Activated T-helper 1 cell treated with anti-CD3 and anti-CD28 coated beads, Interleukin-2, amount 50 U/mL, for 16 hours (primary cell): ENCODE measurements around the gene CTU1.

Source experiments
- DNase-seq, 2 donors: peaks; one replicate each; pipeline ENCODE4 v3.0.0-alpha.2; 2020; ENCODE audit warnings: low read depth in 1 of 2, low spot score in 1 of 2

CTU1 gene

DNA sequence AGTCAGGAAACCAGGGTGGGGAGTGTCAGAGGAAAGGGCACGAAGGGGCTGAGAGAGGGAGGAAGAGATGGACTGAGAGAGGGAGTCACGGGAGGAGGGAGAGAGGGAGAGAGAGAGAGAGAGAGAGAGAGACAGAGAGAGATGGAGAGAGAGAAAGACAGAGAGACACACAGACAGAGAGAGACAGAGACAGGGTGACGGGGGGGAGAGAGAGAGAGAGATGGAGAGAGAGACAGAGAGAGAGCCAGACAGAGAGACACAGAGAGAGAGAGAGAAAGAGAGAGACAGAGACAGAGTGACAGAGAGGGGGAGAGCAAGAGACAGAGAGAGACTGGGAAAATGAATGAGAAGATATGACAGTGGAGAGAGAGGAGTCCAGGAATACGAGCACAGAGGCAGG is 25.0 kb downstream of the CTU1 start:
- DNase-seq = no peak

GRCh38 chr19:51082611-51083010 is 25.6 kb downstream of the CTU1 start, which contains the start of gene KLK14:
TSS of gene KLK14 (minus strand) at chr19:51082887. CDS start at chr19:51082614, 273 bp downstream.
- DNase-seq = no peak

GRCh38 chr19:51081476-51081875 is 26.7 kb downstream of the CTU1 start:
- DNase-seq = no peak

DNA sequence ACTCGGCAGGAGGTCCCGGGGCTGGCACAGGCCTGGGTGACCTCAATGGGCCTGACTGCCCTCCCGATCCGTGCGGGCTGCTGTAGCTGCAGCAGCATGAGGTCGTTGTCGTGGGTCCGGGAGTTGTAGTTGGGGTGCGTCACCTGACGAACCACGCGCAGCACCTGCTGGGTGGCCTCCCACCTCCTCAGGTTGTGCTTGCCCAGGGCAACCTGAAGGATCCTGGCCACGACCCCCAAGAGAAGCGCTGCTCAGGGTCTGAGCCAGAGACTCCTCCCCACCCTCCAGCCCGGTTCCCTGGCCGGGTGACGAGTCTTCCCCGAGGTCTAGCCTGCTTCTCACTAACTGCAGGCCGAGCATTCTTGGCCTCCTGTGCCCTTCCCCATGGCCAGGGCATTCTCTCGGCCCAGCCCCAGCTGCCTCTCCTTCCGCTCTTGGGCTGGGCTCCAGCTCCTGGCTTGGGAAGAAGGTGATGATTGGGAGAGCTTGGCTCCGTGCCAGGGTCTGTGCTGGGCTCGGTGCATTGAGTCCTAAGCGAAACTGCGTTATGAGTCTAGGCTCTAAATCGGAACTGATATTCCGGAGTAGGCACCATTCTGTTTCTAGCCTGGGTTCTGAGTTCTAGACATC is 28.6 kb downstream of the CTU1 start:
- DNase-seq = no peak

- DNase-seq = no peak
These were observed 29.5 kb downstream of the CTU1 start for GRCh38 chr19:51078731-51079130.

DNA sequence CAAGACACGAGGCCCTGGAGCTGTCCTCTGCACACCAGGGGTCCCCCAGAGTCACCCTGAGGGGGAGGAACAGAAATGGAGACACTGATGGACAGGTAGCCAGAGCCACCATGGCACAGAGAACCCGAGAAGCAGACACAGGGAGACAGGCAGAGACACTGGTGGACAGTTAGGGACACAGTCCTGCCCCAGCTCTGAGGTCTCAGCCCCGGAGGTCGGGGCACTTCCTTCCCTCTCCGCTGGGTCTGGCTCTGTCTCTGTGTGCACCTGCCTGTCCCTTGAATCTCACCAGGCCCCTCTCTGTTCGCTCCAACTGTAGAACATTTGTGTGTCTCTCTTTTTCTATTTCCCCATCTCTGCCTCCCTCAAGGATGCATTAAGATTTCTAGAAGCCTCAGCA is 30.1 kb downstream of the CTU1 start:
- DNase-seq = no peak

- no peak for DNase-seq
These were observed 31.5 kb downstream of the CTU1 start for GRCh38 chr19:51076631-51077213.

GRCh38 chr19:51075998-51076397 is 32.2 kb downstream of the CTU1 start:
- no peak for DNase-seq

- DNase-seq = no peak
These were observed 37.2 kb downstream of the CTU1 start for GRCh38 chr19:51071095-51071405.

- no peak for DNase-seq
These were observed 37.7 kb downstream of the CTU1 start for GRCh38 chr19:51070334-51071094.

- no peak for DNase-seq
These were observed 41.6 kb downstream of the CTU1 start for GRCh38 chr19:51066393-51067186.

DNA sequence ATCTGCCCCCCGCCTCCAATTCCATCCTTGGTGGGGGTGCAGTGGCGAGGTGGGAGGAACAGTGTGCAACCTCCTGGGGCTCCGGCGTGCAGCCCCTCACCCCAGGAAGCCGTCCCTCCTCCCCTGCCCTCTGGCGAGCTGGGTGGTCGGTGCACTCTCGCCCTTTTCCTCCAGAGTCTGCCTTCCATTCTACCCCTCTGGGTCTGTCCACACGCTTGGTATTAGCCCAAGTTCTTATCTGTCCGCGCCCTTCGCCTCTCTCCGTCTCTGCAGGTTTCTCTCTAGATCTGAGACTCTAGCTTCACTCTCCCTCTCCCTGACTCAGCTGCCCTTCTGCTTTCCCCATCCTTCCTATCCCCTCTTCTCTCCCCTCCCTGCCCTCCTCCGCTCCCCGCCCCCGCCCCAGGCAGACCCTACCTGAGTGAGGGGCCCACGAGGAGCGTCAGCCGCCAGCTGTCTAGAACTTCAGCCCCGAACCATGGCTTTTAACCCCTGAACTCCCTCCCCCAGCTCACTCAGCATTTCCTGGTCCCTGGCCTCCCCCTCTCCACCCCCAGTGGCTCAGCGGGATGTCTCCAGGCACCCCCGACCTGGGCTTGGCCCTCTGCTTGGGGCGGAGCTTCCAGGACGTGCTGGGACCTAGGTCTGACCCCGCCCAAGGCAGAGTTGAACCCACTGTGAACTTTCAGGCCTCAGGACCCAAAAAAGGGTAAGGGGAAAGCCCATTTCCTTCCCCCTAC is 42.8 kb downstream of the CTU1 start:
- DNase-seq = no peak

GRCh38 chr19:51064534-51065220 is 43.5 kb downstream of the CTU1 start, which contains the start of gene KLK13:
TSS of gene KLK13 (minus strand) at chr19:51065092. CDS start at chr19:51065067, 25 bp downstream.
- DNase-seq = no peak

GRCh38 chr19:51063664-51064063 is 44.5 kb downstream of the CTU1 start:
- DNase-seq = no peak

GRCh38 chr19:51060973-51061372 is 47.2 kb downstream of the CTU1 start:
- no peak for DNase-seq

DNA sequence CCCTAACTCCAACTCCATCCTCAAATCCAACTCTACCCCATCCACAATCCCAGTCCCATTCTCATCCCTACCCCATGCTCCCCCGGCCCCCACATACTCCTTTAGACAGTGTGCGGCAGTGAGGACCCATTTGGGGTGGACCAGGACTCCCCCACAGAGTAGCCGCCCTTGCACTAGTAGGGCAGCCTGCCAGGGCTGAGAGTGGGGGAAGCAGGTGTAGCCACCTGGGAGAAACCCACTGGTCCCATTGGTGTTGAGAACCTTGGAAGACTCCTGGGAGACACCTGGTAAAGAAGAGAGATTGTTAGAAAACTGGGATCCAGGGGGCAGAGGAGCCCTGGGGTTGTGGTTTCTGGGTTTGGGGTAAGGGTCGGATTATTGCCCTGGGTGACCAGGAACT is 47.9 kb downstream of the CTU1 start:
- DNase-seq = no peak

GRCh38 chr19:51059715-51060114 is 48.5 kb downstream of the CTU1 start:
- no peak for DNase-seq

GRCh38 chr19:51055866-51056265 is 52.3 kb downstream of the CTU1 start:
- DNase-seq = no peak
